Suppressor macrophage (primary cell): ENCODE measurements around the gene MOV10L1.
"Not testable (repeated sequence)": the region's sequence is repeated elsewhere in the genome, so short reads cannot be mapped to it uniquely, and the experiment has no call there.

ENCODE experiments used
- DNase-seq, 4 experiments: peaks; one replicate each; pipeline ENCODE4 v3.0.0-alpha.2; 2020 to 2022

The MOV10L1 gene

DNA sequence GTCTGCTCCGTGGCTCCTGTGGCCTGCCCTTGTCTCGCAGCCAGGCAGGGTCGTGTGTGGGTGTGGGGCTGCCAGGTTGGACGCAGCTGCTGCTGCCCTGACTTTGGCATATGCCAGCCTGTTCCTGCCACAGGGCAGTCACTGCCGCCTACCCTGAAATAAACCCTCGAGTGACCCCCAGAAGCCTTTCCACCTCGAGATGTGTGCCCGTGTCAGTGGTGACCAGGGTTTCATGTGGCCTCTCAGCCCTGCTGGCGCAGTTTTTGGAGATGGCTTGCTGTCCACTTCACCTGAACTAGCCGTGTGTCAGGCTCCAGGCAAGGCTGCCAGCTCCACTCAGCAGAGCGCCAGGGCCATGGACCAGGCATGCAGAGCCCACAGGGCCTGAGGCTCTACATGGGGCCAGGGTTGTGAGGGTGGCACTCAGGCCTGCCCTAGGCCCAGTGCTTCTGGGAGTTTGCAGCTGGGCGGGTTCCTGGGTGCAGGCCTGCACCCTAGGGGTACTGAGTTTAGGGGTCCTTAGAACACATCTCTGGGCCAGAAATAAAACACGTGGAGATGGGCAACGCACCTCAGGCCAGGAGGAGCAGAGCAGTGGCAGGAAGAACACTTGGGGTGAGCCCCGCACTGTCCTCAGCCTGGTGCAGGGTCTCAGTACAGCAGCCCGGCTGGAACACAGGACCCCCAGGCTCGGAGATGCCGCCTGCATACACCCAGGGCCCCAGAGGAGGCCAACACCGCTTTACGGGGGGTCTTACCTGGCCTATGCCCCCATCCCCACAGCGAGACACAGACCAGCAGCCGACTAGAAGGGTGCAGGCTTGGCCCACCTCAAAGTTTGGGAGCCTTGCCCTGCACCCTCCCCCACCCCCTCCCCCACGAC is 71.9 kb downstream of the MOV10L1 start:
- no peak for DNase-seq

GRCh38 chr22:50162391-50162956 is 72.7 kb downstream of the MOV10L1 start:
- no peak for DNase-seq

DNA sequence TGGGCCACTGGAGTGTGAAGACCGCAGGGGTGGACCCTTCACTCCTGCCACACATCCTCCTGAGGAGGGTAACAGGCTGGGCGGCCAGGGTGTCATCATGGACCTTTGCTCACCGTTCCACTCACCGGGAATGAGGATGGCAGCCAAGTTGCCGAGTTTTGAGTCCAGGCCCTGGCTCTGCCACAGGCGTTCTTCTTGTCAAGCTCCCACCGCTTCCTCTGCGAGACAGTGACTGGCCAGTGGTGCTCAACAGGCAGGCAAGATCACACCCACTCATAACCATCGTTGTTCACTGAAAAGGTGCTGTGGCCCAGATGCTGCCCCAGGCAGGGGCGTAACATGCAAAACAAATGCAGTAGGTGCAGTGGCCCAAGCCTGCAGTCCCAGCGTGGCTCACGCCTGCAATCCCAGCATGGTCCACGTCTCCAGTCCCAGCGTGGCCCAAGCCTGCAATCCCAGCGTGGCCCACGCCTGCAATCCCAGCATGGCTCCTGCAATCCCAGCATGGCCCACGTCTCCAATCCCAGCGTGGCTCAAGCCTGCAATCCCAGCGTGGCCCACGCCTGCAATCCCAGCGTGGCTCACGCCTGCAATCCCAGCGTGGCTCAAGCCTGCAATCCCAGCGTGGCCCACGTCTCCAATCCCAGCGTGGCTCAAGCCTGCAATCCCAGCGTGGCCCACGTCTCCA is 75.8 kb downstream of the MOV10L1 start:
- no peak for DNase-seq

GRCh38 chr22:50167689-50168489 is 78.1 kb downstream of the MOV10L1 start:
- DNase-seq: no peak

- DNase-seq: not testable (repeated sequence)
These were observed 78.8 kb downstream of the MOV10L1 start for GRCh38 chr22:50168490-50169180.

- no peak for DNase-seq
These were observed 79.5 kb downstream of the MOV10L1 start for GRCh38 chr22:50169181-50169759.

- peak in 3 of 4 experiments; percentile 38 to 52 (median 47) for DNase-seq
These were observed 80.1 kb downstream of the MOV10L1 start for GRCh38 chr22:50169774-50170341.

- DNase-seq: peak in 2 of 4 experiments; percentile 44 to 50
These were observed 80.9 kb downstream of the MOV10L1 start, which contains the start of gene PANX2 for GRCh38 chr22:50170453-50171318. Gene PANX2 (plus strand): TSS chr22:50170731. CDS start chr22:50170731, 0 bp downstream.

- no peak for DNase-seq
These were observed 81.6 kb downstream of the MOV10L1 start for GRCh38 chr22:50171319-50171964.

GRCh38 chr22:50171965-50172421 is 82.2 kb downstream of the MOV10L1 start:
- no peak for DNase-seq

DNA sequence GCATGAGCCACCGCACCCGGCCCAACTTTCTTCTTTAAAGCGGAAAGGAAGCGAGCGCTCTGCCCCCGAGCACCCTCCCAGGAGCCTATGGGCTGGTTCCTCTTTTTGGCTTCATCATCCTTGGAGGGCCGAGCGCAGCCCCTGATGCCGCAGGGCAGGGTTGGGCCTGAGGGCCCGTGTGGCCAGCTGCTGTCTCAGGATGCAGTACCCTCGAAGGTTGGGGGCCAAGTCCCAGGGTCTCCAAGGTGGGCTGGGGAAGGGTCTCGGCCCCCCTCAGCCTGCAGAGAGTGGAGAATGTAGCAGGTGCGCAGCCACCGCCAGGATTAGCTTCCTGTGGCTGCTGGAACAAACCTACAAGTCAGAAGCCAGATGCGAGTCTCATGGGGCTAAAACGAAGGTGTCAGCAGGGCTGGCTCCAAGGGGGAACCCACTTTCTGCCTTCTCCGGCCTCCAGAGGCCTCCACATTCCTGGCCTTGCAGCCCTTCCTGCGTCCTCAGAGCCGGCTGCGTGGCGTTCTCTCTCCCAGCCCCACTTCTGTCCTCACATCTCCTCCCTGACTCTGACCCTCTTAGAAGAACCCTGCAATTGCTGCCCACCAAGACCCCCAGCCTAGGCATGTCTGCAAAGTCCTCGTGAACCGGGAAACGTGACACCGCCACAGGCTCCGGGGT is 83.6 kb downstream of the MOV10L1 start:
- DNase-seq: peak; percentile 69 to 85 (median 79)

DNA sequence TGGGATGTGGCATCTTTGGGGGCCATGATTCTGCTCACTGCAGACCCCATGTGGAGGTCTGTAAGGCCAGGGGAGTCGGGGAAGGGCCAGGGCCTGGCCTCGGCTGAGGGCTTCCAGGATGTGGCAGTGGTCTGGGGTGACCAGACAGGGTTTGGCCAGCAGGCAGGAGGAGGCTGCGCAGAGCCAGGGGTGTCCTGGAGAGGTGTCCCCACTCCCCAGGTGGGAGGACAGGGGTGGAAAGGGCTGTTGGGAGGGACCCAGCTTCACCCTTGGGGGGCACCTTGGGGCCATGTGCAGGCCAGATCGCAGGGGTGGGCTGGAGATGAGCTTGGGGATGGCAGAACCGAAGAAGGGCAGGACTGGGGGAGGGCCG is 84.2 kb downstream of the MOV10L1 start:
- DNase-seq: no peak

DNA sequence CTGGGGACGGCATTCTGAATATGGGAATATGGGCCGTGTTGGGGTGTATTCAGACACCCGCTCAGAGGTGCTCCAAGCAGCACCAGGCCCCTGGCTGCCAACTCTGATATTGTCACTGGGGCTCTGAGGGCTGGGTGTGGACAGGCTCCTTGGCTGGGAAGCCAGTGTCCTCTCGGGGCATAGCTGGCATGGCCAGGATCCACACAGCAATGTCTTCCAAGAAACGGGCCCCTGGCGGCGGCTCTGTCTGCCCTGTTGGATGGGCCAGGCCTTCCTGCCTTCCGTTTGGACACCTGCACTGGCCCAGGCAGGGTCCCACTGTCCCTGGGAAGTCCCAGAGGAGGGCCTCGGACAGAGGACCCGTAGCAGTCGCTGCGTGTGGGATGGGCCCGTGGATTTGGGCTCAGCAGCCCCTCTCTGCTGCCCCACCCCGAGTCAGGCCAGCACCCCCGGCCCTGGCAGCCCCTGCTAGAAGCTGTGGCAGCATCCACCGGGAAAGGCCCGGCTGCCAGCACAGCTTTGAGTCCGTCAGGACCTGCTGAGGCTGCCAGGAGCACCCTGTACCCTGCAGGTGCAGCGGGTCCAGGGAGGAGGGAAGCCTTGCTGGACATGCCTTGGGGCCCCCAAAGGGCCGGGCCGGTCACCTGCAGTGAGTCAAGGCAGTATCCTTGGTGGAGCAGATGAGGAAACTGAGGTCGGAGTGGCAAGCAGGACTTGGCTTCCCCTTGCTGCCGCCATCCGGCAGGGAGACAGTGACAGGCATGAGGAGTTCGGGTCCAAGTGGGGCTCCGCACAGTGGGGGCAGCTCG is 84.8 kb downstream of the MOV10L1 start:
- DNase-seq: no peak

- no peak for DNase-seq
These were observed 85.3 kb downstream of the MOV10L1 start for GRCh38 chr22:50175191-50175461.

DNA sequence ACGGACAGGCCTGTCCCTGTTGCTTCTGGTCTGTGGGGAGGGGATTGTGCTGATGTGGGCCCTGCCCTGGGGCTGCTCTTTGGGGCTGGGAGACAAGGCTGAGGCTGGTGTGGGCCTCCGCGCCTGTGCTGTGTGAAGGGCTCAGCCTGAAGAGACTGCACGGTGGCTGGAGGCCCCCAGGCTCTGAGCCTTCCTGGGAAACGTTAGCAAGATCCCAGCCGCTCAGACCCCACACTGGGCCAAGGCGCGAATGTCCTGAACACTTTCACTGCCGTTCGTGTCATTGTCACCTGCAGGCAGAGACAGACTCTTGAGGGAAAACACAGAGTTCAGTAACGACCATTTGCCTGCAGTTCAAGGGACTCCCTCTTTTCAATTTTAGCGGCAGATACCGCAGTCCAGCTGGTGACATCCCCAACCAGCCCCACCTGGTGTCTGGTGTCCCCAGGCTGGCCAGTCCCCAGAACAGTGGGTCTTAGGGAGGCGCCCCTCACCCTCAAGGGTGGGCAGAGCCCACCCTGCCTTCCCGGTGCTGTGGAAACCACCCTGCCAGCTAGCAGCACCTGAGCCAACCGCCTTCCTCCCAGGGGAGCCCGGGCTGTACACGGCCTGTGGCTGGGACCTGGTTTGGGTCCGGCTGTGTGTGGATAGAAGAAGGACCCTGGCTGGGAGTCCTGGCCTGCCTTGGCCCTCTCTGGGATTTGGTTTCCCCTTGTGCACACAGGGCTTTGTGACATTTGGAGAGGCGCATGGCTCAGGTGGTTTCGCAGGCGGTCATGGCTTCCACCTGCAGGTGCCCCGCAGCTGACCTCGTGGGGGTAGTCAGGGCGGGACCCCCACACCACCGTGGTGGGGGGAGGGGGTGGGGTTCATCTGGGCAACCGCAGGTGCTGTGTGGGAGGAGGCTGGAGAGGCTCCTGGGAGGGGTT is 86.4 kb downstream of the MOV10L1 start:
- DNase-seq: no peak

GRCh38 chr22:50176850-50177536 is 87.2 kb downstream of the MOV10L1 start:
- DNase-seq: no peak
